ENCODE data around the gene TMEM94.
A peak's percentile ranks its signal among the peaks of the same experiment; 100 is the strongest.
"Not testable (repeated sequence)": the region's sequence is repeated elsewhere in the genome, so short reads cannot be mapped to it uniquely, and the experiment has no call there.

The TMEM94 gene

GRCh38 chr17:75513641-75514000 lies 57.2 kb downstream of the TMEM94 start:
- Mint-ChIP-seq H3K4me1 (ENCODE audit: low read depth) (peaks cover 15% of the 10 kb centered on the region), H3K27me3 (ENCODE audit: low read depth) (peaks cover 10% of the 10 kb centered on the region), H3K36me3 (ENCODE audit: low read depth) (peaks cover 12% of the 10 kb centered on the region), H3K4me3 (no peak overlapping the region), H3K27ac (no peak overlapping the region), H3K9me3 (no peaks in the 10 kb centered on the region)

GRCh38 chr17:75514299-75514918 lies 58.0 kb downstream of the TMEM94 start:
- Mint-ChIP-seq H3K27me3 (ENCODE audit: low read depth) (peaks cover 10% of the 10 kb centered on the region), H3K4me1 (ENCODE audit: low read depth) (peaks cover 19% of the 10 kb centered on the region), H3K36me3 (ENCODE audit: low read depth) (peaks cover 13% of the 10 kb centered on the region), H3K4me3 (no peak overlapping the region), H3K9me3 (no peaks in the 10 kb centered on the region), H3K27ac (no peak overlapping the region)

DNA sequence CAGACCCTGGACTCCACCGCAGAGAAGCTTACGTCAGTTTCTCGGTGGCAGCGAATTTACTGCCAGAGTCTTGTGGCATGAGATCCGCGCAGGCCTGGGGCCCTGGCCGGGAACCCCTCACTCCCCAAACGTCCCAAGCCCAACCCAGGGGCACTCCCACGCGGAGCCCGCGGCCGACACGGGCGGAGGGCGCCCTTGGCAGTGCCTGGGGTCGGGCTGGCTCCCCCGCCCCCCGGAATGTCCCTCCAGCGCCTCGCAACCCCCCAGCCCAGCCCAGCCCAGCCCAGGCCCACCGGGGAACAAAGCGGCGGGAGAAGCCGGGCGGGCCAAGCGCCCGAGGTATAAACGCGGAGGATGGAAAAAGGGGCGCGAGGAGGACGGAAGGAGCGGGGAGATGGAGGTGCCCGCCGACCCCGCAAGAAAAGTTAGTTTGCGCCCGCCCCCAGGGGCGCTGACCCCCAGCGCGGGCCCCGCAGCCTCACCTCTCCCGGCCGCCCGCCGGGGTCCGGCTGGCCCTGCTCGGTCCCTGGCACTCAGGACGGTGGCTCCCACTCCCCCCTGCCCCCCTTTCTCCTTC lies 58.6 kb downstream of the TMEM94 start:
- H3K27me3 Mint-ChIP-seq (ENCODE audit: low read depth): peaks cover 10% of the 10 kb centered on the region
- H3K9me3 Mint-ChIP-seq: no peaks in the 10 kb centered on the region
- H3K4me3 Mint-ChIP-seq: no peak overlapping the region
- no peak overlapping the region for H3K27ac Mint-ChIP-seq
- H3K36me3 Mint-ChIP-seq (ENCODE audit: low read depth): peaks cover 17% of the 10 kb centered on the region
- H3K4me1 Mint-ChIP-seq (ENCODE audit: low read depth): peaks cover 22% of the 10 kb centered on the region

- Mint-ChIP-seq H3K9me3 (no peaks in the 10 kb centered on the region), H3K36me3 (ENCODE audit: low read depth) (peaks cover 17% of the 10 kb centered on the region), H3K4me1 (ENCODE audit: low read depth) (peaks cover 22% of the 10 kb centered on the region), H3K27me3 (ENCODE audit: low read depth) (peaks cover 10% of the 10 kb centered on the region), H3K27ac (peak within 1 kb of the TSS; percentile 63), H3K4me3 (peak within 1 kb of the TSS; percentile 78)
Observed at GRCh38 chr17:75515496-75516254, 59.2 kb downstream of the TMEM94 start, which contains the start of gene CASKIN2. Gene CASKIN2 (minus strand): TSS chr17:75515537. CDS start chr17:75513804, 1,733 bp downstream.

GRCh38 chr17:75516255-75516618 lies 59.8 kb downstream of the TMEM94 start, which contains the start of gene TSEN54:
Gene TSEN54 (plus strand): TSS chr17:75516528. CDS start chr17:75516561, 33 bp downstream.
- Mint-ChIP-seq H3K27ac (peak within 1 kb of the TSS; percentile 89), H3K36me3 (ENCODE audit: low read depth) (peaks cover 17% of the 10 kb centered on the region), H3K4me3 (peak within 1 kb of the TSS; percentile 80)

DNA sequence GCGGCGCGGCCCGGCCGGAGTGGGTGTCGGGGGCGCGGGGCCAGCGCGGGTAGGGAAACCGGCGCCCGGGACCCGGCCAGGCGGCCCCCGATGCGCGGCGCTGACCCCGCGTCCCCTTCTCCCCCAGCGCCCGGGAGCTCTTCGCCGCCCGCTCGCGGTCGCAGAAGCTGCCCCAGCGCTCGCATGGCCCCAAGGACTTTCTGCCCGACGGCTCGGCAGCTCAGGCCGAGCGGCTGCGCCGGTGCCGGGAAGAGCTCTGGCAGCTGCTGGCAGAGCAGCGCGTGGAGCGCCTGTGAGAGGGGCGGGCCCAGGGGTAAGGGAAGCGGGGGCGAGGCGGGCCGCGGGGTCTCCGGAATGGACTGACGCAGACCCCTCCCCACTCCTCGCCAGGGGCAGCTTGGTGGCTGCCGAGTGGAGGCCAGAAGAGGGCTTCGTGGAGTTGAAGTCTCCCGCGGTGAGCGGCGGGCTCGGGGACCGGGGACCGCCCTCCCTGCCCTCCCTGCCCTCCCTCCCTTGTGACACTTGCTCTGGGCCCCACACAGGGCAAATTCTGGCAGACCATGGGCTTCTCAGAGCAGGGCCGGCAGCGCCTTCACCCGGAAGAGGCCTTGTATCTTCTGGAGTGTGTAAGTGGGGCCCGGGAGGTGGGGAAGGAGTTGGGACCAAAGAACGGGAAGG lies 60.3 kb downstream of the TMEM94 start:
- peaks cover 10% of the 10 kb centered on the region for H3K27me3 Mint-ChIP-seq (ENCODE audit: low read depth)
- H3K27ac Mint-ChIP-seq: peak overlapping the region; percentile 89
- H3K36me3 Mint-ChIP-seq (ENCODE audit: low read depth): peaks cover 17% of the 10 kb centered on the region
- H3K9me3 Mint-ChIP-seq: no peaks in the 10 kb centered on the region
- peaks cover 22% of the 10 kb centered on the region for H3K4me1 Mint-ChIP-seq (ENCODE audit: low read depth)
- peak overlapping the region; percentile 80 for H3K4me3 Mint-ChIP-seq

More at GRCh38 chr17:75516255-75516618, 59.8 kb downstream of the TMEM94 start, which contains the start of gene TSEN54:
- Mint-ChIP-seq H3K27me3 (ENCODE audit: low read depth) (peaks cover 10% of the 10 kb centered on the region), H3K4me1 (ENCODE audit: low read depth) (peaks cover 22% of the 10 kb centered on the region), H3K9me3 (no peaks in the 10 kb centered on the region)

- peaks cover 20% of the 10 kb centered on the region for H3K36me3 Mint-ChIP-seq (ENCODE audit: low read depth)
- H3K4me3 Mint-ChIP-seq: peak overlapping the region; percentile 80
- H3K27me3 Mint-ChIP-seq (ENCODE audit: low read depth): peaks cover 10% of the 10 kb centered on the region
- H3K4me1 Mint-ChIP-seq (ENCODE audit: low read depth): peaks cover 22% of the 10 kb centered on the region
- no peaks in the 10 kb centered on the region for H3K9me3 Mint-ChIP-seq
- peak overlapping the region; percentile 89 for H3K27ac Mint-ChIP-seq
Observed at GRCh38 chr17:75517297-75517865, 60.9 kb downstream of the TMEM94 start.

DNA sequence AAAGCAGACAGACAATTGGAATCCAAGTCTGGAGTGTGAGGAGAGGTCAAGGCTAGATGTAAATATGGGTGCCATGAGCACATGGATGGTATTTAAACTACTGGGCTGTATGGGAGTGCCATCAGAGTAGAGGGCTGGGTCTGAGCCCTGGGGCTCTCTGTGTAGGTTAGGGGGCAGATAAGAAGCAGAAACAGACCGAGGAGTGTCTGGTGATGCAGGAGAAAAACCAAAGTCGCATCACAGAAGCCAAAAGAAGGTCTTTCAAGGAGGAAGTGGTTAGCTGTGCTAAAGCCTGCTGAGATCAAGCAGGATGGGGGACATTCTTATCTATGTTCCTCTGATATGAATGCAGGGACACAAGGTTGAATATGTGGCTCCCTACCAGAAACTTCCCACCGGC lies 61.8 kb downstream of the TMEM94 start:
- H3K27ac Mint-ChIP-seq: peak overlapping the region; percentile 89
- no peaks in the 10 kb centered on the region for H3K9me3 Mint-ChIP-seq
- peaks cover 23% of the 10 kb centered on the region for H3K36me3 Mint-ChIP-seq (ENCODE audit: low read depth)
- H3K27me3 Mint-ChIP-seq (ENCODE audit: low read depth): peaks cover 8% of the 10 kb centered on the region
- peak overlapping the region; percentile 80 for H3K4me3 Mint-ChIP-seq
- H3K4me1 Mint-ChIP-seq (ENCODE audit: low read depth): peaks cover 22% of the 10 kb centered on the region

- Mint-ChIP-seq H3K4me1 (ENCODE audit: low read depth) (peaks cover 22% of the 10 kb centered on the region), H3K27me3 (ENCODE audit: low read depth) (peaks cover 2% of the 10 kb centered on the region), H3K9me3 (no peaks in the 10 kb centered on the region), H3K4me3 (no peak overlapping the region), H3K27ac (no peak overlapping the region), H3K36me3 (ENCODE audit: low read depth) (peaks cover 24% of the 10 kb centered on the region)
Observed at GRCh38 chr17:75518983-75519537, 62.6 kb downstream of the TMEM94 start.

- not testable (repeated sequence) for H3K9me3 Mint-ChIP-seq
Observed at GRCh38 chr17:75520413-75520812, 64.0 kb downstream of the TMEM94 start.

GRCh38 chr17:75521290-75521689 lies 64.9 kb downstream of the TMEM94 start:
- no peak overlapping the region for H3K4me3 Mint-ChIP-seq
- H3K36me3 Mint-ChIP-seq (ENCODE audit: low read depth): peaks cover 24% of the 10 kb centered on the region

More at GRCh38 chr17:75520413-75520812, 64.0 kb downstream of the TMEM94 start:
- not testable (repeated sequence) for H3K27me3 Mint-ChIP-seq (ENCODE audit: low read depth); H3K27ac Mint-ChIP-seq; H3K4me3 Mint-ChIP-seq
- Mint-ChIP-seq H3K4me1 (ENCODE audit: low read depth) (peaks cover 26% of the 10 kb centered on the region), H3K36me3 (ENCODE audit: low read depth) (peaks cover 24% of the 10 kb centered on the region)

GRCh38 chr17:75521951-75522727 lies 65.7 kb downstream of the TMEM94 start:
- H3K27ac Mint-ChIP-seq: no peak overlapping the region
- peaks cover 7% of the 10 kb centered on the region for H3K27me3 Mint-ChIP-seq (ENCODE audit: low read depth)
- no peaks in the 10 kb centered on the region for H3K9me3 Mint-ChIP-seq
- no peak overlapping the region for H3K4me3 Mint-ChIP-seq
- peaks cover 24% of the 10 kb centered on the region for H3K36me3 Mint-ChIP-seq (ENCODE audit: low read depth)
- H3K4me1 Mint-ChIP-seq (ENCODE audit: low read depth): peaks cover 29% of the 10 kb centered on the region

More at GRCh38 chr17:75521290-75521689, 64.9 kb downstream of the TMEM94 start:
- Mint-ChIP-seq H3K27me3 (ENCODE audit: low read depth) (peaks cover 1% of the 10 kb centered on the region), H3K27ac (no peak overlapping the region), H3K4me1 (ENCODE audit: low read depth) (peaks cover 27% of the 10 kb centered on the region), H3K9me3 (no peaks in the 10 kb centered on the region)

DNA sequence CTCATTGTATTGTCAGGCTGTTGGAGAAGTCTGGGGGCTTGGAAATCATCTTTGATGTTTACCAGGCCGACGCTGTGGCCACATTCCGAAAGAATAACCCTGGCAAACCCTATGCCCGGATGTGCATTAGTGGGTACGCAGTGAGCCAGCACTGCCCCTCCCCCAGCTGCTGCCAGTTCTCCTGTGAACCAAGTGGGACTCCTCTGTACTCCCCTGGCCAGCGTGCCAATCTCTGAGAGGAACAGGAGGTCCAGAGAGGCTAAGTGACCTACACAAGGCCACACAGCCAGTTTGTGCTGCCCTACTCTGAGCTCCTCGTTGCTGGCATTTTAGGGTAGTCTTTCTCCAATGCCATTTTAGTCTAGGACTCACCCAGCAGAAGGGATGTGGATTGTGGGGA lies 67.2 kb downstream of the TMEM94 start:
- peaks cover 8% of the 10 kb centered on the region for H3K27me3 Mint-ChIP-seq (ENCODE audit: low read depth)
- H3K4me3 Mint-ChIP-seq: no peak overlapping the region
- no peaks in the 10 kb centered on the region for H3K9me3 Mint-ChIP-seq
- no peak overlapping the region for H3K27ac Mint-ChIP-seq
- peaks cover 15% of the 10 kb centered on the region for H3K4me1 Mint-ChIP-seq (ENCODE audit: low read depth)
- H3K36me3 Mint-ChIP-seq (ENCODE audit: low read depth): peaks cover 12% of the 10 kb centered on the region
